Transverse colon (tissue), 4 donors: ENCODE data around the gene FBXL15. TPM values are rescaled to one million over a fixed set of nuclear protein-coding genes. Genes with fewer than 3 reads are reported as not detected.

Experiments used
- DNase-seq: peaks from one replicate; pipeline ENCODE4 v3.0.0-alpha.2; 2019
- H3K27ac ChIP-seq, 4 donors: fragments of 200-600 bp; sonication (generic); 2 replicates each; pipeline ENCODE4 v1.5.1; 2016 to 2018; ENCODE audit warnings: inconsistent platforms in 4 of 4
- H3K27me3 ChIP-seq: fragments of 200-600 bp; sonication (generic); 2 replicates; pipeline ENCODE4 v1.5.1; 2017; ENCODE audit warnings: inconsistent platforms
- H3K36me3 ChIP-seq, 4 donors: fragments of 200-600 bp; sonication (generic); 2 replicates each; pipeline ENCODE4 v1.5.1; 2017 to 2019; ENCODE audit warnings: inconsistent platforms in 4 of 4
- H3K4me1 ChIP-seq, 4 donors: fragments of 200-600 bp; sonication (generic); 2 replicates each; pipeline ENCODE4 v1.5.1; 2017 to 2020; ENCODE audit warnings: inconsistent platforms in 4 of 4
- H3K4me3 ChIP-seq, 4 donors: fragments of 200-600 bp; sonication (generic); 1 replicate in 1 of 4; 2 replicates in 3 of 4; pipeline versions ENCODE4 v1.5.1 to v1.6.1; 2017 to 2019; ENCODE audit warnings: inconsistent platforms in 4 of 4
- H3K9me3 ChIP-seq, 2 donors: fragments of 200-600 bp; sonication (generic); 2 replicates each; pipeline ENCODE4 v1.5.1; 2017 to 2019; ENCODE audit warnings: inconsistent platforms in 2 of 2
- EP300 ChIP-seq: sonication (generic); formaldehyde crosslinking; IDR thresholded peaks from one replicate; pipeline ENCODE4 v1.6.1; 2017; ENCODE audit warnings: antibody characterized with exemption, low read depth
- POLR2A ChIP-seq: fragments of 450-650 bp; IDR thresholded peaks from one replicate; pipeline ENCODE4 v1.6.1; 2016; ENCODE audit warnings: antibody characterized with exemption, mild to moderate bottlenecking, moderate library complexity
- POLR2AphosphoS5 ChIP-seq, 3 donors: sonication (generic); formaldehyde crosslinking; IDR thresholded peaks; one replicate each; pipeline ENCODE4 v1.6.1; 2016; ENCODE audit warnings: antibody characterized with exemption in 3 of 3
- WGBS, 2 donors: methylation state at CpG; one replicate each; pipeline ENCODE4 v1.1.5; 2018; ENCODE audit warnings: low coverage in 1 of 2; 5-methylcytosine and 5-hydroxymethylcytosine counted together
- in situ Hi-C, 4 donors: fragments of 200-750 bp; cut with MboI; loops; one replicate each; pipeline versions ENCODE4 v1.15.0 to v1.15.1; 2017; ENCODE audit warnings: low sequenced_read_pairs in 3 of 4, low pct_ligation_motif_present in 1 of 4, low pct_unique_long_range_greater_than_20kb in 1 of 4
- intact Hi-C: fragments of 100-400 bp; cut with DNase I; formaldehyde crosslinking; loops from one replicate; pipeline ENCODE4 v1.15.1; 2023; ENCODE audit warnings: low total_unique reads
- total RNA-seq, 4 donors: library from RNA; depleted of rRNA; stranded (reverse); fragments of >200 nt; gene quantifications; one replicate each; pipeline ENCODE4 v1.1.0, GENCODE V29; 2016
- TF ChIP-seq, protein P1 (sequence below), 5 experiments: fragments of 200-600 bp in 3 of 5; fragments of 450-650 bp in 2 of 5; sonication (generic) in 3 of 5; IDR thresholded peaks; 1 replicate in 2 of 5; 2 replicates in 3 of 5; pipeline ENCODE4 v1.5.1; 2016 to 2017; ENCODE audit warnings: antibody characterized with exemption in 5 of 5, inconsistent platforms in 3 of 5, mild to moderate bottlenecking in 2 of 5, moderate library complexity in 1 of 5

FBXL15 gene
- total RNA-seq, 4 donors from 2014 or later, result 16.7 to 56.3 (median 46.0) TPM

- Histone ChIP-seq H3K4me3 (peak overlapping the region; percentile 38 to 78 (median 74)), H3K27me3 (no peaks in the 10 kb centered on the region), H3K36me3 (no peaks in the 10 kb centered on the region), H3K4me1 (peaks cover 4 to 16% (median 9%) of the 10 kb centered on the region in 4 donors), H3K9me3 (no peaks in the 10 kb centered on the region), H3K27ac (peak overlapping the region; percentile 88 to 93 (median 91))
- TF ChIP-seq EP300, result no peak
- TF ChIP-seq, protein P1, sequence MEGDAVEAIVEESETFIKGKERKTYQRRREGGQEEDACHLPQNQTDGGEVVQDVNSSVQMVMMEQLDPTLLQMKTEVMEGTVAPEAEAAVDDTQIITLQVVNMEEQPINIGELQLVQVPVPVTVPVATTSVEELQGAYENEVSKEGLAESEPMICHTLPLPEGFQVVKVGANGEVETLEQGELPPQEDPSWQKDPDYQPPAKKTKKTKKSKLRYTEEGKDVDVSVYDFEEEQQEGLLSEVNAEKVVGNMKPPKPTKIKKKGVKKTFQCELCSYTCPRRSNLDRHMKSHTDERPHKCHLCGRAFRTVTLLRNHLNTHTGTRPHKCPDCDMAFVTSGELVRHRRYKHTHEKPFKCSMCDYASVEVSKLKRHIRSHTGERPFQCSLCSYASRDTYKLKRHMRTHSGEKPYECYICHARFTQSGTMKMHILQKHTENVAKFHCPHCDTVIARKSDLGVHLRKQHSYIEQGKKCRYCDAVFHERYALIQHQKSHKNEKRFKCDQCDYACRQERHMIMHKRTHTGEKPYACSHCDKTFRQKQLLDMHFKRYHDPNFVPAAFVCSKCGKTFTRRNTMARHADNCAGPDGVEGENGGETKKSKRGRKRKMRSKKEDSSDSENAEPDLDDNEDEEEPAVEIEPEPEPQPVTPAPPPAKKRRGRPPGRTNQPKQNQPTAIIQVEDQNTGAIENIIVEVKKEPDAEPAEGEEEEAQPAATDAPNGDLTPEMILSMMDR (IDR thresholded peaks at IDR 0.05), result no peak
- TF ChIP-seq POLR2AphosphoS5 (IDR thresholded peaks at IDR 0.05), result no peak
- intact Hi-C loops (no loop called here), in situ Hi-C loops (no loop called here)
- peak; percentile 91 for DNase-seq
- WGBS, 2 donors, result 9 to 32% methylated on average over 5 to 30 of the region's 30 CpGs
These were observed 28.9 kb downstream of the FBXL15 start for GRCh38 chr10:102449321-102450123.

DNA sequence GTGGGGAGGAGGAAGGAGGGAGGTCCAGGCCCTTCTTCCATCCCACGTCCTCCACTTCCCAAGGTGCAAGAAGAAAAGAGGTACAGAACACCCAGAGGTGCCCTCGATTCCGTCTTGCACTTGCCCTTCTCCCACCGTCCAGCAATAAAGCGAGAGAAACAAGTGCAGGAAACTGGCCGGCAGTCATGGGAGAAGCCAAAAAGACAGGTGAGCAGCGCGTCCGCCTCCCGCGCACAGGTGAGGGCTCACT, 29.4 kb downstream of the FBXL15 start:
- peak overlapping the region; percentile 38 to 78 (median 74) for H3K4me3 ChIP-seq
- no peaks in the 10 kb centered on the region for H3K36me3 ChIP-seq
- TF ChIP-seq POLR2AphosphoS5 (IDR thresholded peaks at IDR 0.05) (no peak), EP300 (no peak), POLR2A (peak; percentile 74)
- TF ChIP-seq, protein P1 (IDR thresholded peaks at IDR 0.05), result no peak
- intact Hi-C loops, result no loop called here
- in situ Hi-C loops, result no loop called here
- H3K27me3 ChIP-seq, result no peaks in the 10 kb centered on the region
- H3K4me1 ChIP-seq, result peaks cover 4 to 16% (median 9%) of the 10 kb centered on the region in 4 donors
- no peak for DNase-seq
- no peaks in the 10 kb centered on the region for H3K9me3 ChIP-seq
- peak overlapping the region; percentile 88 to 93 (median 91) for H3K27ac ChIP-seq
- WGBS, 2 donors, result 3% methylated on average over 11 of the region's 11 CpGs; no CpG with 5 or more reads in 1 of the 2 donors

DNA sequence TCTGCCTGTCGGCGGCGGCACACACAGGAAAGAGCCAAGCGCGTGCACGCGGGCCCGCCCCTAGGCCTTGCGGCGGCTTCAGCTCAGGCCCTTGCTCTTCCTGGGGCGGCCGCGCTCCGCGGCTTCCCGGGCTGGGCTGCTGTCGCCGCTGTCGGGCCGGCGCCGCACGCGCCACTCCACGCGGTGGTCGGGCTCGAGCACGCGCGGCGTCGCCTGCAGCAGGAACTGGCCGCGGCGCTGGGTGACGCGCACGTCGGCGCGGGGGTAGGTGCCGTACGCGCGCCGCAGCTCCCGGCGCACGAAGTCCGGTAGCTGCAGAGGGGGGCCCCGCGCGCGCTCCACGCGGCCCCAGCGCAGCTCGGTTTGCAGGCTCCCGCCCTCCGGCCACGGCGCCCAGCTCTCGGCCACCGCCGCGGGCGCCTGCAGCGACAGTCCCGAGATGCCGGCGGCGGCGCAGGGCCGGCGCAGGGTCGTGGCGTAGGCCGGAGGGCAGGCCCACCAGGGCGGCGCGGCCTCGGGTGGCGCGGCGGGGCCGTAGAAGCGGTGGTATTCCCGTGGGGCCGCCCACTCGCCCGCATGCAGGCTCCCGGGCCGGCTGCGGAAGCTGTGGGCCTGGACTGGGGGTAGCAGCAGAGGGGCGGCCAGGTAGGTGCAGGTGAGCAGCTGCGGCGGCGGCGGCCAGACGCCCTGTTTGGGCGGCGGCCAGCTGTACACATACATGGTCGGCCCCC, 29.9 kb downstream of the FBXL15 start:
- in situ Hi-C loops (no loop called here), intact Hi-C loops (no loop called here)
- H3K9me3 ChIP-seq, result no peaks in the 10 kb centered on the region
- H3K36me3 ChIP-seq, result no peaks in the 10 kb centered on the region
- DNase-seq, result peak; percentile 88
- TF ChIP-seq EP300 (no peak), POLR2AphosphoS5 (IDR thresholded peaks at IDR 0.05) (peak; percentile 46 to 79 (median 52))
- H3K4me3 ChIP-seq, result peak overlapping the region; percentile 49 to 78 (median 74)
- peaks cover 4 to 16% (median 9%) of the 10 kb centered on the region in 4 donors for H3K4me1 ChIP-seq
- H3K27me3 ChIP-seq, result no peaks in the 10 kb centered on the region
- 0% methylated on average over 53 of the region's 104 CpGs; no CpG with 5 or more reads in 1 of the 2 donors for WGBS, 2 donors
- H3K27ac ChIP-seq, result peak overlapping the region; percentile 88 to 93 (median 91)

DNA sequence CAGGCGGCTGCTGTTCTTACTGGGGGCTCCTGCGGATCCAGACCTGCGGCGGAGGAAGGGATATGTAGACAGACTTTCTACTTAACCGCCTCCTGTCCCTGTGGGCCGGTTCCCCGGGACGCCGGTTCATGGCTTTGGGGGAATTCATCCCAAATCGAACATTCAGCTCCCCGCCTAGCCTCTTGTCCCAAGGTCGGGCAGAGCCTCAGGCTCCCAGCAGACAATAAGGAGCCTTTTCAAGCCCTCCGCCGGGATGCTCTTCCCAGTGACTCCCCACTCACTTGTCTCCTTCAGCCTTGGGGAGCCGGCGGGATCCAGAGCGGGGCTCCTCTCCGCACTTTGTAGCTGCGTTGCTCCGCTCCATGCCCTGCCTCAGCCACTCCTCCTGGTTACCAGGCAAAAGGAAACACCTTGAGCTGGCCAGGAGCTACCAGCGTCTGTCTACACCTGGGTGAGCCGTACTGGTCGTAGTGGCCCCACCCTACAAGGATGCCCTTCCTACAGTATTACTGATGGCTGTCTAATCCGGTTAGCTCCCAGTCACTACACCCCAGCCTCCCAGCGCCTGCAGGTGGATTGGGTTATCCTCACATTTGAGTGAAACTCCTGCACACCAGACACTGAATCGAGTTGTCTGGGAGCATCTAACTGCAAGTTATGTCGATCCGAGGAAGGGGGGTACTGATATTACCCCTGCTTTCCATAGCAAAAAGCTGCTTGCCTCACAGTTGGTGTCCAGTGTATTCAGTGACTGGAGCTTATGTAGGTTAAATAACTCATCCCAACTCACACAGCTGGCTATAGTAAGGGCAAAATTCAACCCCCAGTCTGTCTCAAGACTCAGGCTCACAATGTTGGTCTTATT, 30.7 kb downstream of the FBXL15 start, which contains the start of gene C10orf95:
C10orf95 (minus strand) TSS at position 439 of the 865 bp plus-strand sequence. CDS start 450 bp downstream, outside the sequence.
- no peaks in the 10 kb centered on the region for H3K27me3 ChIP-seq
- H3K9me3 ChIP-seq, result no peaks in the 10 kb centered on the region
- TF ChIP-seq POLR2A, result peak; percentile 52
- TF ChIP-seq, protein P1 (IDR thresholded peaks at IDR 0.05), result no peak
- no peak for TF ChIP-seq EP300
- peak; percentile 11 to 52 (median 37) for TF ChIP-seq POLR2AphosphoS5 (IDR thresholded peaks at IDR 0.05)
- in situ Hi-C loops, result no loop called here
- WGBS, 2 donors, result 25% methylated on average over 24 of the region's 28 CpGs; no CpG with 5 or more reads in 1 of the 2 donors
- no peaks in the 10 kb centered on the region for H3K36me3 ChIP-seq
- peaks cover 4 to 16% (median 9%) of the 10 kb centered on the region in 4 donors for H3K4me1 ChIP-seq
- peak within 1 kb of the TSS; percentile 88 to 93 (median 91) for H3K27ac ChIP-seq
- intact Hi-C loops, result no loop called here
- peak; percentile 71 for DNase-seq
- peak within 1 kb of the TSS; percentile 49 to 78 (median 74) for H3K4me3 ChIP-seq
